ENCODE measurements around the gene TMIGD1.

GRCh38 chr17:30300818-30301217 is 33.0 kb downstream of the TMIGD1 start:
- TF ChIP-seq CTCF (IDR thresholded peaks at IDR 0.05) (no peak), POLR2AphosphoS5 (IDR thresholded peaks at IDR 0.05; ENCODE audit: low read depth, low read length) (no peak), ZBTB33 (IDR thresholded peaks at IDR 0.05; ENCODE audit: borderline replicate concordance, low read depth) (no peak), TEAD4 (IDR thresholded peaks at IDR 0.05; ENCODE audit: borderline replicate concordance, insufficient read depth) (no peak), EZH2phosphoT487 (IDR thresholded peaks at IDR 0.05; ENCODE audit: borderline replicate concordance, low read depth) (no peak), RAD21 (IDR thresholded peaks at IDR 0.05; ENCODE audit: low read length) (no peak), JUND (IDR thresholded peaks at IDR 0.05) (no peak), GABPA (IDR thresholded peaks at IDR 0.05; ENCODE audit: low read depth) (no peak), SIN3A (IDR thresholded peaks at IDR 0.05; ENCODE audit: borderline replicate concordance, low read depth, low read length) (no peak), EP300 (IDR thresholded peaks at IDR 0.05; ENCODE audit: borderline replicate concordance in 1 of 2, low read depth in 1 of 2, low read length in 1 of 2) (no peak), FOXM1 (IDR thresholded peaks at IDR 0.05; ENCODE audit: low read depth) (no peak), FOXJ3 (CRISPR knock-in tag; IDR thresholded peaks at IDR 0.05) (no peak), REST (IDR thresholded peaks at IDR 0.05; ENCODE audit: low read depth, low read length) (no peak), PBX3 (IDR thresholded peaks at IDR 0.05) (no peak)
